ENCODE results near the gene CACNA1D.

DNA sequence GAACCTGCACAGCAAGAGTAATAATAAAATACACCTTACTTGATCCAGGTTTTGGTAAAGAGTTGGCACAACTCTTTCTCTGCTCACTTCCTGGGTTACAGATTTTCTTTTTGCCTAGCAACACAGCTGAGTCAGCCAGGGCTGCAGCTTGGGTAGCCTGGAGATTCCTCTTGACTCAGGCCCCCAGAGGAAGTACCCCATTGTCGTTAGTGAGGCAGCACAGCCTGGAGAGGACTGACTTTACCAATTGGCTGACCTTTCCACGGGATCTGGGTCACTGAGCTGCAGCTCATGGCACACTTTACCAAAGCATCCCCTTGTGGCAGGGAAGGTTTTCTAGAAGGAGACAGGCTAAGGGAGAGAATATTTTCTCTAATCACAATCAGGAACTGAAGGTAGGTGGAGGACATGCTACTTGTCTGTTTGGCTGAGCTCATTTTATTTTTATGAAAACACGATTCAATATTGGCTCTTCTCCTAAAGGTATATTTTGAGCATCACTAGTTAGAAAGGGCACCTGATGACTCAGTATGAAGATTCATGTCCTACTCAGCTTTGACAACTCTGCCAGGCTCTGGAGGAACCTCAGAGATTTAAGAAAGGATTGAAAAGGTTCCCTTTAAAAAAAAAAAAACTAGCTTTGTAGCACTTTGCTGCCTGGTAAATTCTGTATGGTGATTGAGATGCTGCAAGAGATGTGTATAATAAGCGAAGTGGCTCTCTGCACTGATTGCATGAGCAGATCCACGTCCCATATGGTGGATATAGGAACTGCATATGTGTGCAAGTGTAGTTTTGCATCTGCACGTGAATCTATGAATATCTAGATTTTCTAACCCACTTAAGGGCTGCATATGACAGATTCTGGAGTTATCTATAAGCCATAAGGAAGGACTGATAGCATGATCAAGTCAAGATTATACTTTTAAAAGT, 227.0 kb downstream of the CACNA1D start:
- TF ChIP-seq GATA2 (IDR thresholded peaks at IDR 0.05; ENCODE audit: low read depth, low read length) (no peak), GATA3 (IDR thresholded peaks at IDR 0.05; ENCODE audit: low read depth, low read length) (no peak)

All from SH-SY5Y (cell line).